Skin of body (tissue), 2 donors: ENCODE measurements around the gene NCOA7. TPM values are rescaled to one million over a fixed set of nuclear protein-coding genes. Genes with fewer than 3 reads are reported as not detected.

Experiments
- DNase-seq: peaks from one replicate; lab custom pipeline; 2025; lab: John Stamatoyannopoulos, UW
- total RNA-seq: library from RNA; depleted of rRNA; stranded (reverse); fragments of >200 nt; gene quantifications from one replicate; pipeline ENCODE4 v1.2.3, GENCODE V29; 2014

The NCOA7 gene
- total RNA-seq, 1 donor from 2014 or later: 30.8 TPM

- no peak for DNase-seq
Observed at GRCh38 chr6:125811259-125811658, 20.5 kb downstream of the NCOA7 start.

- peak; percentile 93 for DNase-seq
Observed at GRCh38 chr6:125812394-125813292, 21.9 kb downstream of the NCOA7 start.

- no peak for DNase-seq
Observed at GRCh38 chr6:125814481-125814880, 23.7 kb downstream of the NCOA7 start.

DNA sequence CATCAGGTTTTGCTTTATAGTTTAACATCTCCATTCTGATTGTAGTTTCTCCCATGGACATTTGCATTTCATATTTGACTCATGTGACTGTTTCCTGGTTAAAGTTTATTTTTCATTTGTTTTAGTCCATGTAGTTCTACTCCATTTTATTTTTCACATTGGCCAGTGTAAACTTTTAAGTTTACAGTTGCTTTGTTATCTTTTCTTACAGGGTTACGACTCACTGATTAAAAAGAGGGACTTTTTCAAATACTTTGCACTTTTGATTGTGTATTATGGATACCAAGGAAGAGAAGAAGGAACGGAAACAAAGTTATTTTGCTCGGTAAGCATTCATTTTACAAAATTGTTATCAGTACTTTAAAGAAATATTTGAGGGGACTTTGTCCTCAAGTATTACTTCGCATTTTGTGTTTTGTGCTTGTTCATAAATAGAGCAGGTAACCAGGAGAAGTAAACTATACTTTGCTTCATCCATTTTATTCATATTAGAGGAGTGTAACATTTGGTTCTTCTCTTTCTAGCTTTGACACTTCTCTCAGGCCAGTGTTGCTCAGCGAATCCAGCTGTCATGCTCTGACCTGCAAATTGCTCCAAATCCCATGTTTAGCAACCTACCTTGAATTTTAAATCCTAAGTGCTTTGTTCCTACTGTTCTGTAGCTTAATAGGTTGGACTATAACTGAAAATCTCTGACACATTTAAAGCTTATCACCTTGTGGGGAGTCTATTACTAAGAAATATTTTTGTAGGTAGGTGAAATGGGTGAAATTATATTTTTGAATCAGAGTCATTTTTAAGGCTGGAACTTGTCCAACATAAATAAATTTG, 24.5 kb downstream of the NCOA7 start:
- no peak for DNase-seq

DNA sequence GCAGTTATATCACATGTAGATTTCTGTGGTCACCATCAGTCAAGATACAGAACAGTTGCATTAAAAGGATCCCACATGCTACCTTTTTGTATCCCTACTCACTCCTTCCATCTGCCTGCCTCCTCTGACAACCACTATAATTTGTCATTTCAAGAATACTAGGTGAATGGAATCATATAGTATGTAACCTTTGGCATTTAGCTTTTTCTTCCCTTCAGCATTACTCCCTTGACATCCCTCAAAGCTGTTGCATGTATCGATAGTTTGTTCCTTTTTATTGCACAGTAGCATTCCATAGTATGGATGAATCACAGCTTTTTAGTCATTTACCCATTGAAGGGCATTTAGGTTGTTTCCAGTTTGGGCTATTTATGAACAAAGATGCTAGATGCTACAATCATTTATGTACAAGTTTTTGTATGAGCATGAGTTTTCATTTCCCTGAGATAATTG, 26.1 kb downstream of the NCOA7 start:
- DNase-seq: no peak

- no peak for DNase-seq
Observed at GRCh38 chr6:125818225-125818657, 27.5 kb downstream of the NCOA7 start.

GRCh38 chr6:125818772-125819260, 28.1 kb downstream of the NCOA7 start:
- peak; percentile 14 for DNase-seq

GRCh38 chr6:125819535-125820326, 29.0 kb downstream of the NCOA7 start:
- DNase-seq: no peak

DNA sequence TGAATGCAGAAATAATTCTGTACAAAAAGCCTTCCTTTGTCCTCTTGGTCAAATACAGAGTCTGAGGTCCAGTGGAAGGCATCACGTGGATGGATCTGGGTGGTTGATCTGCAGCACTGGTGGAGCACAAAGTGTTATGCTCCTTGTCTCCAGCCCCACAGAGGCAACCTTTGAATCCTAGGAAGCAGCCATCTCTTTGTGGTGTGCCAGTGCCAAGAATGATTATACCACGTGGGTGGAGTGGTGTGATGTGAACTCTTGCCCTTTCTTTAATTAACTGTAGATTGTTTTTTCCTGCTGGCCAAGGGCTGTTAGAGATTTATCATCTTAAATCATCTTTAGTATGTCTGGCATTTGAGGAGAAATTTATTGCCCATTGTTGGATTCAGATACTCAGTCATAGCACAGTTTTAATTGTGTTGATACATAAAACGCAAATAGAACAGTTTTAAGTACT, 31.1 kb downstream of the NCOA7 start:
- no peak for DNase-seq

DNA sequence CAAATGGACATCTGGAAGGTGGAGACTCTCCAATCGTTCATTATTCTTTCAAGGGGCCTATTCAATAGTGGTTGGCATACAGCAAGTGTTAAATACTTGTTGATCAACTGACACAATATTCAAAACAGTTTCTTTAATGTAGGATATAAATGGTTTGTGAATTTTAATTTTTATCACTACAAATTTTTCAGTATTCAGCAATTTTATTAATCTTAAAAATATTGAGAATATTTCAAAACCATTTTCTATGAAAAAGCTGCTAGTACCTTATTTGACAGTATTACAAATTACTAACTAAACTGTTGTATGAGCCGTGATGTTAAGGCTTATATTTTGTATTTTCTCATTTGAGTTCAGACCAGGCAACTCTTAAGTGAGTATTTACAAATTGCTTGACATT, 32.4 kb downstream of the NCOA7 start:
- DNase-seq: no peak

- DNase-seq: peak; percentile 34
Observed at GRCh38 chr6:125824946-125825771, 34.4 kb downstream of the NCOA7 start.

DNA sequence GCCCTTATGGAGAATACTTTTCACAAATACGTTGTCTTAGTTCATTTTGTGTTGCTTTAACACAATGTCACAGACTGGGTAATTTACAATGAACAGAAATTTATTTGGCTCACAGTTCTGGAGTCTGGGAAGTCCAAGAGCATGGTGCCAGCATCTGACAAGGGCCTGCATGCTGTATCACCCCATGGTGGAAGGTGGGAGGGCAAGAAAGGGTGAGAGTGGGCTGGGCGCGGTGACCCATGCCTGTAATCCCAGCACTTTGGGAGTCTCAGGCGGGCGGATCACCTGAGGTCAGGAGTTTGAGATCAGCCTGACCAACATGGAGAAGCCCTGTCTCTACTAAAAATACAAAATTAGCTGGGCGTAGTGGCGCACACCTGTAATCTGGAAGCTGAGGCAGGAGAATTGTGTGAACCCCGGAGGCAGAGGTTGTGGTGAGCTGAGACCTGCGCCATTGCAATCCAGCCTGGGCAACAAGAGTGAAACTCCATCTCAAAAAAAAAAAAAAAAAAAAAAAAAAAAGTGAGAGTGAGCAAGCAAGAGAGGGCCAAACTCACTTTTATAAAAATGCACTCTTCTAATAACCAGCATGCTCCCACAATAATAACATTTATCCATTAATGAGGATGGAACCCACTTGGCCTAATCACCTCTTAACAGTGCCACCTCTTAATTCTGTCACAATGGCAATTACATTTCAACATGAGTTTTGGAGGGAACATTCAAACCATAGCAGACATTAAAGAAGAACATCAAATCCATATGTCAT, 36.1 kb downstream of the NCOA7 start:
- no peak for DNase-seq

GRCh38 chr6:125827788-125828320, 37.1 kb downstream of the NCOA7 start:
- peak; percentile 39 for DNase-seq

GRCh38 chr6:125828476-125829039, 37.8 kb downstream of the NCOA7 start:
- no peak for DNase-seq

- no peak for DNase-seq
Observed at GRCh38 chr6:125829433-125829832, 38.7 kb downstream of the NCOA7 start.

DNA sequence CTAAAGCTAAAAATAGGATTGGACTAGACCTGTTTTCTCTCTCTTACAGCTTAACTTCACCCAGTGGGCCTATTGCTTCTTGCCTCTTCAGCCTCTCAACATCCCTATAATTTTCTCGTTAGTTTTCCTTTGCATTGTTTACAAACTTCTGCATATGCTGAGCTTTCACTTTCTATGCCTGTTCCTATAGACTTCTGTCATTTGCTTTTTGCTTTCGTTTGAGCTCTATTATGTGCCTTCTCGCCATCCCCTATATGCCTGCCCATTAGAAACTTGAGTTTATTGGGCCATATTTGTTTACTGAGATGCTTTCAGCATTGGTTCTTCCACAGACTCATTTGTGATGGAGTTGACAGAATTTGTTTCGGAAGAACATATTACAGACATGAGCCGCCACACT, 40.9 kb downstream of the NCOA7 start:
- DNase-seq: no peak

DNA sequence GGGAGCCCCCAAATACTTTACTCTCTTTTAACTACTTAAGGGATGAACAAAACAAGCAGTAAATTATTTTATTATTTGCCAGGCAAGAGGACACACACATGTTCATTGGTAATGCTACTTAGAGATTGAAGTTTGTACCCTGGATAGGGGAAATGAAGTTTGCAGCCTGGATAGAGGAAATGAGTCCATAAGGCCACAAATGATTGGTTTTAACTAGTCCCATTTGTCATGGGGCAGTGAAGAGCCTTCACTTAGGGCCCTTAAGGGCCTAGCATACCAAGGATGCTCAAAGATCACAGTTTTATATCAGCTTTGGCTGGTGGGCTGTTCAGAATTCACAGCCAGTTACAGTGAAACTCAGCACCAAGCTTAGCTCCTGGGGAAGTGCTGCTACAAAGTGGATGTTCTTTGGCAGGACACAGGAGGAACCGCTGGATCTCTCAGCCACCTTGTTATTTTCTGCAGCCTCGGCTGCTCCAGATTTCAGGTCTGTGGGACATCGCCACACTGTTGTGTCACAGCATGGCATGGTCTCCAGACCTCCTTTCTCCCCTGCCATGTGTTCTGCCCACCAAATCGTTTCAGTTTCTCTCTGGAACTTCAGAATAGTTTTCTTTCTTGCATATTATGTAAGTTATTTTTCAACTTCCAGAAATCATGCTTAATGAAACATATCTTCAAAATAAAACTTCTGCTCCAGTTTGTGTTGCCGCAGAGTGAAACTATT, 41.8 kb downstream of the NCOA7 start:
- no peak for DNase-seq

DNA sequence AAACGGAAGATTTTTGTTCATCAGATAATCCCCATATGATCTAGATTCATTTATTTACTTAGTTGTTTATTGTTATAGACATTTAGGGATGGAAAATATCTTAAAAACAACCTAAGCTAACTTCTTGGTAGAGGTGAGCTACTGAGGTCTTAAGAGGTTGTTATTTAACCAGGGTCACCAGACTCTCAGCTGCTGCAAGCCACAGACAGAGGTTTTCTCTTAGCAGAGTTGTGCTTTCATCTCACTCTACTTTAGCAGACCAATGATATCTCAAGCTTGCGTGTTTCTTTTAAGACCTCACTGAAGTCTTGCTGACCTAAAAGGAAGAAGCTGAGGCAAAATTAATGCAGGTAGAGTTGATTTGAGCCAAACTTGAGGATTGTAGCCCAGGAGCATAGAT, 43.6 kb downstream of the NCOA7 start:
- no peak for DNase-seq
